GM12891 (cell line): ENCODE results near the gene SUB1. TPM values are rescaled to one million over a fixed set of nuclear protein-coding genes. Genes with fewer than 3 reads are reported as not detected.
"Not testable (repeated sequence)": the region's sequence is repeated elsewhere in the genome, so short reads cannot be mapped to it uniquely, and the experiment has no call there.

Experiments used
- DNase-seq: peaks from one replicate; pipeline ENCODE4 v3.0.0; 2011; ENCODE audit warnings: low spot score; ENCODE audit not compliant: insufficient read length
- FAIRE-seq: peaks from 2 replicates; lab custom pipeline; 2011; peaks lifted over from hg19 to GRCh38; lab: Jason Lieb, UNC
- PAX5 ChIP-seq: IDR thresholded peaks from 2 replicates; pipeline ENCODE4 v1.6.1; 2011; ENCODE audit warnings: low read length, moderate library complexity, mild to moderate bottlenecking; ENCODE audit not compliant: insufficient read depth, severe bottlenecking
- POLR2A ChIP-seq: IDR thresholded peaks from 2 replicates; pipeline ENCODE4 v1.6.1; 2011; ENCODE audit warnings: low read depth, low read length, control low read depth
- POLR2AphosphoS5 ChIP-seq: IDR thresholded peaks from 2 replicates; pipeline ENCODE4 v1.6.1; 2011; ENCODE audit warnings: low read depth, low read length, control low read depth
- POU2F2 ChIP-seq: IDR thresholded peaks from 2 replicates; pipeline ENCODE4 v1.6.1; 2011; ENCODE audit warnings: low read depth, mild to moderate bottlenecking, control low read depth, low read length, moderate library complexity
- SPI1 ChIP-seq: IDR thresholded peaks from 2 replicates; pipeline ENCODE4 v1.6.1; 2011; ENCODE audit warnings: low read depth, low read length, control low read depth
- TAF1 ChIP-seq: IDR thresholded peaks from 2 replicates; pipeline ENCODE4 v1.6.1; 2011; ENCODE audit warnings: low read depth, low read length, control low read depth
- polyA plus RNA-seq: library from polyadenylated mRNA; unstranded; fragments of >200 nt; gene quantifications from one replicate; pipeline ENCODE4 v1.2.1, GENCODE V29; 2012; ENCODE audit warnings: low read depth, missing spikeins, inconsistent platforms; ENCODE audit not compliant: missing spikeins

Gene SUB1
- 407 TPM for polyA plus RNA-seq

DNA sequence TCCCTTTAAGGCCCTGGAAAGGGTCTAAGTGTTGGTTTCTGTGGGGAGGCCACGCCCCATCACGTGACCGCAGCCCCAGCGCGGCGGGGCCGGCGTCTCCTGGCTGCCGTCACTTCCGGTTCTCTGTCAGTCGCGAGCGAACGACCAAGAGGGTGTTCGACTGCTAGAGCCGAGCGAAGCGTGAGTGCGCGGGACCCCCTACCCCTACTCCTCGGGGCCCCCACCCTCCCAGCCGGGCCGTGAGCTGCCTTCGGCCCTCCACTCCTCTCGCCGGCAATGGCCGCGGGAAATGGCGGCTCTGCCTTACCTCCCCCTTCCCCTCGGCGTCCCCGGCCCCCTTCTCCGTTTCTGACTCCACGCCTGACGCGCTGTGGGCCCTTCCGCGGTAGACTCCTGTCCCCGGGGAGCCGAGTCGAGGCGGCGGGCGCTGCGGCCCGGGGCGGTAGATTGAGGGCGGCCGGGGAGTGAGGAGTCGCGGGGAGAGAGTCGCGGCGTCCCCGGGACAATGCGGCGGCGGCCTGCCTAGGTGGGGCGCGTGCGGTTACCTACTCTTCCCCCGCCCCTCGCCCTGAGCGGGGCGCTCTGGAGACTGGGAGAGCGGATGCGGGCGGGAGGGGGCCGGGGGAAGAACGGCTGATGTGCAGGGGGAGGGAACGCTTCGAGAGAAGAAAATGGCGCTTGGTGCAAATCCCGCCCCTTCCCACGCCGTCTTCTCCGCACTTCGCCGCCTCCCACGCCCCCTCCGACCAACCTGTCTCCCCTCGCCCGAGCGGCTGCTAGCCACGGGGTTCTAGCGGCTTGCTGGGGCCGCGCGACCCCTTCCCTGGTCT is at the start of gene SUB1:
Gene SUB1, plus strand, starts transcription at position 112 of the 830 bp plus-strand sequence. CDS start 2,956 bp downstream, outside the sequence.
- FAIRE-seq (peak; percentile 84), DNase-seq (peak; percentile 74)
- TF ChIP-seq POU2F2: peak; percentile 35
- TF ChIP-seq SPI1: peak; percentile 39; the same call in 1 of the 2 replicates
- peak; percentile 94 for TF ChIP-seq POLR2A
- TF ChIP-seq TAF1: peak; percentile 98
- peak; percentile 95 for TF ChIP-seq POLR2AphosphoS5
- no peak for TF ChIP-seq PAX5

- no peak for TF ChIP-seq PAX5
- TF ChIP-seq SPI1: no peak
- TF ChIP-seq POU2F2: no peak
- no peak for TF ChIP-seq POLR2AphosphoS5
- TF ChIP-seq TAF1: no peak
- TF ChIP-seq POLR2A: no peak
- FAIRE-seq (no peak), DNase-seq (no peak)
These were observed 49.1 kb upstream of the SUB1 start for GRCh38 chr5:32536246-32536645.

GRCh38 chr5:32537437-32538029 is 47.8 kb upstream of the SUB1 start:
- DNase-seq: not testable (repeated sequence)
- 0 out of 2 replicates have a peak, but pooled peaks have one; percentile 12 for TF ChIP-seq SPI1
- peak; percentile 74 for FAIRE-seq

DNA sequence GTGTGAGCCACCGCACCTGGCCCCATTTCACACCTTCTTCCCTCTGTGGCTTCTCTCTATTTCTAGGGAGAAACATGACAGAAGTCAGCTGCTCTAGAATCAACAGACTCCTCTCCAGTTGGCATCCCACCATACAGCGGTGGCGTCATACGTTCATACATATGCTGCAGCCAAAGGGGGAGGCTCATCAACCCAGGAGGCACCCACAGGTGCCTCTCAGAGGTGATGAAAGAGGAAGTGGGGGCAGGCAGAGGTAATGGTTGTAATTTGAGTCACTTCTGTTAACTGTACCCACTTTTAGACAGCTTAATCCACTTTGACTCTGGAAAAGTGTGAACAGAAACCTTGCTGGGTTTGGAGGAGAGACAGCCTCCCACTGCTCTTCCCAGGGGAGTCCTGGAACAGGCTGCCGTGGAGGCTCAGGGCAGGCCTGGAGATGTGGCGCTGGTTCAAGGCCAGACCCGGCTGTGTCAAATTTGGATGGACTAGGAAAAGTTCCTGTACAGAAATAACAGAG is 47.3 kb upstream of the SUB1 start:
- no peak for TF ChIP-seq TAF1
- peak; percentile 99 for TF ChIP-seq SPI1
- TF ChIP-seq POU2F2: peak; percentile 64; the same call in 1 of the 2 replicates
- FAIRE-seq (peak; percentile 88), DNase-seq (peak; percentile 38)

DNA sequence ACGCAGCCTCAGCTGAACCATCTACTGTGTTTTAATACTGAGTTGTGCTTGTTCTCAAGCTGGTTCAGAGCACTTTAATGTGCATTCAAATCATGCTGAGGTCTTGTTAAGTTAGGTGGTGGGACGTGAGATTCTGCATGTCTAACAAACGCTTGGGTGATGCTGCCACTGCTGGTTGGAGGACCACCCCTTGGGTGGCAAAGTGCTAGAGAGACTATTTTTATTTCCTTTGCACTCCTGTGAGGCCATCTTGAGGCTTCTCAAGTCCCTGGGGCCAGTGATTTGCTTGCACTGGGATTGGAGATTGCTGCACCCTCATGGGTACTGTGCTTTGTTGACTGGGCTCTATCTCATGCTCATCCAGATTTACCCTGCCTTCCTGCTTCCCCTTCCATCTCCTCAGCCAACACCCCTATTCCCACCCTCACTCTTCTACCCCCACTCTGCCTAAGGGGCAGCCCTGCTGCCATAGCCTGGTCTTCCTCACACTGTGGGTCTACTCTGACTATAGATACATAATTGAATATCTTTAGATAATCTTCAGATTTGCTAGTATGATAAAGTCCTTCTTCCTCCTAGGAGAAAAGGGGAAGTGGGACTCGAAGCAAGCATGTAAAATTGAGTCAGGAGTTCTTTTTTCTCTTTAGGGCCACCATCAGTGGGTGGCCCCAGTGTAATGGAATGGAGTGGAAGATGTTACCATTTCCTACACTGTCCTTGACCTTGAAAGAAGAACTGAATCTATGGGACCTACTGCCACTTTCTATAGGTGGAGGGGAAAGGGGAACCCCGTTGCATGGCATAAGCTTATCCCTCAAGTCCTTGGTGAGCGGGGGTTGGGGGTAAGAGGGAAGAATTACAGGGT is 45.1 kb upstream of the SUB1 start:
- DNase-seq (no peak), FAIRE-seq (peak; percentile 45)
- TF ChIP-seq POU2F2: no peak
- TF ChIP-seq POLR2AphosphoS5: no peak
- TF ChIP-seq PAX5: no peak
- no peak for TF ChIP-seq POLR2A
- TF ChIP-seq SPI1: peak; percentile 96

GRCh38 chr5:32541241-32541640 is 44.1 kb upstream of the SUB1 start:
- FAIRE-seq (no peak), DNase-seq (no peak)
- no peak for TF ChIP-seq POU2F2
- TF ChIP-seq TAF1: no peak
- TF ChIP-seq POLR2AphosphoS5: no peak
- TF ChIP-seq PAX5: no peak
- no peak for TF ChIP-seq POLR2A
- no peak for TF ChIP-seq SPI1

DNA sequence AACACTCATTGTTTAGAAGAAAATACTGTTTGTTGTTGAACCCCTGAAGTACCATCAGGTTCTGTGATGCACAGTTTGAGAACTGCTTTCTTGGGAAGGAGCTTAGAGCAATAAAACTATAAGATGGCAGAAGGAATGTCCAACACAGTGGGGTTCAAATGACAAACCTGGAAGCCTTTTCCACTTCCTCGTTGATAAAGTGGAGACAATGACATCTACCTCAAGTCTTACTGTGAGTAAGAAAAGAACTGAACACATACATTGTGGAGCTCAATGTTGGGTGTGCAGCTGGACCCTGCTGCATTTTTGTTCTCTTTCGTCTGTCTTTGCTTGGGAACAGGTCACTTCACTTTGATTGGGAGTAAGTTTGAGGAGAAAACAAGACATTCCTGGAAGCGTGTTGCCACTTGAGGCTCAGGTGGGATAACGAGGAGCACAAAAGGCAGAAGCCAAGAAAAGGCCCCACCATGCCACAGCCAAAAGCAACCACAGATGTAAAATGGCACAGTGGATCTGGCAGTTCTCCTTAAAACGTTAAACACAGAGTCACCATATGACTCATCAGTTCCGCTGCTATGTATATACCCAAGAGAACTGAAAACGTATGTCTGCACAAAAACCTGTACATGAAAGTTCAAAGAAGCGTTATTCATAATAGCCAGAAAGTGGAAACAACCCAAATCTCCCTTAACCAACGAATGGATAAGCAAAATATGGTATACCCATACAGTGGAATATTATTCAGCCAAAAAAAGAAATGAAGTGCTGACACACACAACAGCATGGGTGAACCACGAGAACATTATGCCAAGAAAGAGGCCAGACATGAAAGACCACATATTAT is 42.9 kb upstream of the SUB1 start:
- FAIRE-seq: peak; percentile 94
- TF ChIP-seq POLR2A (peak; percentile 28; the same call in 1 of the 2 replicates), TAF1 (no peak), POU2F2 (peak; percentile 79), POLR2AphosphoS5 (no peak), SPI1 (peak; percentile 87), PAX5 (no peak)
- DNase-seq: no peak

- no peak for DNase-seq
- TF ChIP-seq POLR2A (no peak), POLR2AphosphoS5 (no peak), PAX5 (no peak), TAF1 (no peak), POU2F2 (no peak), SPI1 (no peak)
- FAIRE-seq: no peak
These were observed 42.1 kb upstream of the SUB1 start for GRCh38 chr5:32543291-32543690.
